NCI-H526 treated with DMSO at 0.1 percent for 48 hours (cell line): ENCODE measurements around the gene ZNF330.
"Not testable (repeated sequence)": the region's sequence is repeated elsewhere in the genome, so short reads cannot be mapped to it uniquely, and the experiment has no call there.

Experiments used
- DNase-seq: peaks from one replicate; lab custom pipeline; 2025; lab: John Stamatoyannopoulos, UW

ZNF330 gene

GRCh38 chr4:141220691-141221659 is at the start of gene ZNF330:
Gene ZNF330 (plus strand): TSS chr4:141220895. CDS start chr4:141222372, 1,477 bp downstream.
- DNase-seq = peak; percentile 73

DNA sequence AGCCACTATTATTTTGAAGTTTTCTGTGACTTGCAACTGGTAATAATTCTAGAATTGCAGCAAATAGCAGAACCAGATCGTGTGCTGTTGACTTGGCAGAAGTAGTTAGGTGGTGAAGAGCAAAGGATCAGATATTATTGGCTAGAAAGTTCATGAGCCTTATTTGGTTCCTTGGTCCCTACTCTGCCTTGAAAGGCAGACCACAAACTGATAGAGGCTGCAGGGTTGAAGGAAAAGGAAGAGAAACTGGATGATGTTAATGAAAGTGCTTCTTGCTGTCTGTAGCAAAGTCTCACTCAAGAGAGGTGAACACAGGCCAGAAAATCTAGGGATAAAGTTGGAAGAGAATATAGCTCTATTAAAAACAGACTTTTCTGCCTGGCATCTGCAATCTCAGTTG is 46.2 kb upstream of the ZNF330 start:
- DNase-seq = no peak

DNA sequence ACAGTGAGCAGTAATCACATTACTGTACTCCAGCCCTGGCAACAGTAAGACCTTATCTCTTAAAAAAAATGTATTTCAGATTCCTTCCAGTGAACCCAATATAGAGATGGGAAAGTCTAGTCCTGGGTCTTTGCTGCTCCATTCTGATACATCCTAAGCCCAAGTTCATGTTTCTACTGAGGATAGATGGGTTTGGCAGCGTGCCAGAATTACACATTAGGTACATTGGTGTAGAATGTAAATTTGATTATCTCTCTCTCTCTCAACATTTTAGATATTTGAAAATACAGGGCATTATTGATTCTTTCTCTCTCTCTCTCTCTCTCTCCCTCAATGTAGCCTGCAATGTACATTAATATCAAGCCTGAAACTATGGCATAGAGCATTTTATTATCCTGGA is 43.5 kb upstream of the ZNF330 start:
- DNase-seq = no peak

GRCh38 chr4:141179474-141180373 is 41.0 kb upstream of the ZNF330 start:
- DNase-seq = no peak

GRCh38 chr4:141180991-141181761 is 39.5 kb upstream of the ZNF330 start:
- DNase-seq = no peak

DNA sequence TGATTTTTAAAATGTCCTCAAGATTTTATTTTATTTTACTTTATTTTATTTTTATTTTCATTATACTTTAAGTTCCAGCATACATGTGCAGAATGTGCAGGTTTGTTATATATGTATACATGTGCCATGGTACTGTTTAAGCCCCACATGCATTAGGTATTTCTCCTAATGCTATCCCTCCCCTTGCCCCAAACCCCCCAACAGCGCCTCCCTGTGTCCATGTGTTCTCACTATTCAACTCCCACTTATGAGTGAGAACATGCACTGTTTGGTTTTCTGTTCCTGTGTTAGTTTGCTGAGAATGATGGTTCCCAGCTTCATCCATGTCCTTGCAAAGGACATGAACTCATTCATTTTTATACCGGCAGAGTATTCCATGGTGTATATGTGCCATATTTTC is 37.2 kb upstream of the ZNF330 start:
- not testable (repeated sequence) for DNase-seq

DNA sequence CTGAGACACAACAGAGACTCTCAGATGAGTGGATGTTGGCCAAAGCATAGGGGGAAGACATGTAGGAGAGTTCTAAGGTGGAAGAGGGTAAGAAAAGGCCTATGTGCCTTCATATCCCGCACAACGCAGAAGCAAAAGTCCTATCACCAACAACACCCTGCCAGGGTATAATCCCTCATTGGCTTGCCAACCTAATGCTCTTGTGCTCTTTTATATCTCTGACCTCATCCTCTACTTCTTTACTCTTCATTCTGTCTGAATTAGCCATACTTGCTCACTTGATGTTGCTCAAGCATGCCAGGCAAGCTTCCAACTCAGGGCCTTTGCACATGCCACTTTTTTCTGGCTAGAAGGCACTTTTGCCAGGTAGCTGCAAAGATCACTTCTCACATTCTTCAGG is 28.1 kb upstream of the ZNF330 start:
- DNase-seq = no peak

DNA sequence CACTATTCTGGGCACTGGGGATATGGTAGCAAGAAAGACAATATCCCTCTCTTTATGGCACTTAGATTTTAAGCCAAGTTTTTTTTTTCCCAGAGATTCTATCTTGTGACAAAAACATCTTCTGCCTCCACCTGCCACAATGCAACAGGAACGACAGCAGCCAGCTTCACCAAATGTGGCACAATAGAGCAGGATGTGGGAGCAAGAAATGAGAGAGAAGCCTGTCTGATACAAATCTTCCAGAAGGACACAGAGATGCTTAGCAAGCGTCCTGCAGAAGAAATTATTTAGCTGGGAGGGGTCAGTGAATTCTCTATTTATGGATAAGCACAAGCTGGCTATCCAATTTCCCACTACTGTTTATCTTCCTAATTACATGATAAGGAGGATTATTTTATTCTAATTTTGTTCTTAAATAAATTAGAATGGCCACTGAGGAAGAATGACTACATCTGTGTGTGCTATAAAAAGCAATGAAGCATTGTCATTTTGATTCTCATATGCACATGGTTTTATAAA is 27.1 kb upstream of the ZNF330 start:
- no peak for DNase-seq

GRCh38 chr4:141195095-141195707 is 25.5 kb upstream of the ZNF330 start:
- DNase-seq = no peak

GRCh38 chr4:141196227-141196933 is 24.3 kb upstream of the ZNF330 start:
- DNase-seq = no peak

- DNase-seq = no peak
Measured at GRCh38 chr4:141207961-141208360, 12.7 kb upstream of the ZNF330 start.

GRCh38 chr4:141210168-141210567 is 10.5 kb upstream of the ZNF330 start:
- DNase-seq = no peak

DNA sequence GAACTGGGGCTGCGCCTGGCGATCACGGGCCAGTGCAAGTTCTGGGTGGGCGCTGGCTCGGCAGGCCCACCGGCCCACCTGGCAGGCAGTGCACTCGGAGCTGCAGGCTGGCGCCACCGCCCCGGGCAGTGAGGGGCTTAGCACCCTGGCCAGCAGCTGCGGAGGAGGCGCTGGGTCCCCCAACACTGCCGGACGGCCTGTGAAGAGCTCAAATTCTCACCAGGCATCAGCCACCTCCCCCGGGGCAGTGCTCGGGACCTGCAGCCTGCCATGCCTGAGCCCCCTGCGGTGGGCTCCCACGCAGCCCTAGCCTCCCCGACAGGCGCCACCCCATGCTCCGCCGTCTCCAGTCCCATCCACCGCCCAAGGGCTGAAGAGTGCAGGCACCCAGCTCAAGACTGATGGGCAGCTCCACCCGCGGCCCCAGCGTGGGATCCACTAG is 7.1 kb upstream of the ZNF330 start:
- no peak for DNase-seq

- DNase-seq = no peak
Measured at GRCh38 chr4:141215030-141215429, 5.7 kb upstream of the ZNF330 start.

DNA sequence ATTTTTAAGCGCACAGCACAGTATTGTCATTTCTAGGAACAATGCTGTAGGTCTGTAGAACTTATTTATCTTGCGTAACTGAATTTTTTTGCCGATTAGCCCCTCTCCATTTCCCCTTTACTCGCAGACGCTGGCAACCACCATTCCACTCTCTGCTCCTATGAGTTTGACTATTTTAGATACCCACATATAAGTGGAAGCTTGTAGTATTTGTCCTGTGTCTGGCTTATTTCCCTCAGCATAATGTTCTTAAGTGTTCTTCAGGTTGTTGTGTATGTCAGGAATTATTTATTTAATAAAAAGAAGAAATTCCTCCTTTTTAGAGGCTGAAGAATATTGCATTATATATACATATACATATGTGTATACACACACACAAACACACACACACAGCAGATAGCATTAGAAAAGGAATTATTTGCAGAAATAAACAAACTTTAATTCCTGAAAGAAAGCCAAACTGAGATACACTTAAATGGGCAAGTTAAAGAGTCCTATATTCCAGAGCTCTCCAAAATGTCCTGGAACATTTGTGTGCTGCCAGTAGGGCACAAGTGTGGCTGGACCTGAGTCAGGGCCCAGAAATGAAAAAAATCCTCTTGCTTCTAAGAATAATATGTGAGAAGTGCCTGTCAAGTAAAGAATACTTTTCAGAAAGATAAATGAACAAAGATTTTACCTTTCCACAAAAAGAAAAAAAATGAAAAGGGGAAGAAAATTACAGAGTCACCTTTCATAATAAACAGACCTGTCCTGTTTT is 4.5 kb upstream of the ZNF330 start:
- no peak for DNase-seq

DNA sequence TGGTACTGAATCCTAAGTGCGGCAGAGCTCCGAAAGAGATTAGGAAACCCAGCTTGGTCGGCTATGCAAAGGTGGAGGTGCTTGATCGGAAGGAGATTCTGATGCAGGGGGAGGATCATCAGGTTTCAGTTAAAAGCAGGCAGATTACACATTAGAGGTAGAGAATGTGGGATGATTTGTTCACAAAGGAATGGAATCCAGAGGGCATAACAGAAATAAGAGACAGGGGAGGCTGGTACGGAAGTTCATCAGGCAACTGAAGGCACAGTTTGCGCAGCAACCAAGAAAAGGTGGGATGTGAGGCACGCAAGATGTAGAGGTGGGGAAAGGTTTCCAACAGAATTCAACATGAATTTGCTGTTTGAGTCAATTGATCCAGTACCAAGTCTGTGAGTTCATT is 424 bp upstream of the ZNF330 start:
- no peak for DNase-seq

GRCh38 chr4:141223418-141223817 is 2.7 kb downstream of the ZNF330 start:
- DNase-seq = no peak

DNA sequence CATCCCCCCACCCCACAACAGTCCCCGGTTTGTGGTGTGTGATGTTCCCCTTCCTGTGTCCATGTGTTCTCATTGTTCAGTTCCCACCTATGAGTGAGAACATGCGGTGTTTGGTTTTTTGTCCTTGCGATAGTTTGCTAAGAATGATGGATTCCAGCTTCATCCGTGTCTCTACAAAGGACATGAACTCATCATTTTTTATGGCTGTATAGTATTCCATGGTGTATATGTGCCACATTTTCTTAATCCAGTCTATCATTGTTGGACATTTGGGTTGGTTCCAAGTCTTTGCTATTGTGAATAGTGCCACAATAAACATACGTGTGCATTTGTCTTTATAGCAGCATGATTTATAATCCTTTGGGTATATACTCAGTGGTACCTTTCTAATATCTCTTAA is 6.6 kb downstream of the ZNF330 start:
- DNase-seq = not testable (repeated sequence)

GRCh38 chr4:141229408-141230101 is 8.9 kb downstream of the ZNF330 start:
- DNase-seq = no peak
